SK-N-SH treated with all-trans-retinoic acid at 6 μM for 48 hours (cell line): Measurements from ENCODE around the gene LEP.

Experiments used
- ATAC-seq: fragments of 200-7000 bp; cut with Tn5 transposase; 3 replicates; pipeline ENCODE4 v1.9.1; 2020; ENCODE audit warnings: mild to moderate bottlenecking, moderate library complexity
- ARNTL ChIP-seq: fragments of 450-650 bp; formaldehyde crosslinking; IDR thresholded peaks from 2 replicates; pipeline ENCODE4 v1.5.0; 2020; ENCODE audit warnings: low read depth, mild to moderate bottlenecking, moderate library complexity, borderline replicate concordance
- BACH2 ChIP-seq: fragments of 250-450 bp; sonication (Bioruptor Pico); IDR thresholded peaks from 2 replicates; pipeline ENCODE4 v1.9.0; 2021; ENCODE audit warnings: mild to moderate bottlenecking, borderline replicate concordance
- CSDC2 ChIP-seq: fragments of 250-450 bp; sonication (Bioruptor Pico); IDR thresholded peaks from 2 replicates; pipeline ENCODE4 v1.5.0; 2020; ENCODE audit warnings: mild to moderate bottlenecking, moderate library complexity
- ESRRG ChIP-seq: fragments of 250-450 bp; sonication (Bioruptor Pico); IDR thresholded peaks from 2 replicates; pipeline ENCODE4 v1.6.1; 2021; ENCODE audit warnings: mild to moderate bottlenecking
- GLIS3 ChIP-seq: fragments of 250-450 bp; sonication (Bioruptor Pico); IDR thresholded peaks from 2 replicates; pipeline ENCODE4 v1.5.0; 2020; ENCODE audit warnings: mild to moderate bottlenecking, moderate library complexity
- ISL1 ChIP-seq: fragments of 250-450 bp; sonication (Bioruptor Pico); IDR thresholded peaks from 2 replicates; pipeline ENCODE4 v2.1.2; 2022; ENCODE audit warnings: mild to moderate bottlenecking, moderate library complexity
- OSR1 ChIP-seq: fragments of 250-450 bp; sonication (Bioruptor Pico); IDR thresholded peaks from 2 replicates; pipeline ENCODE4 v1.8.0; 2022; ENCODE audit warnings: moderate library complexity, mild to moderate bottlenecking, inconsistent platforms
- PPARA ChIP-seq: fragments of 250-450 bp; sonication (Bioruptor Pico); IDR thresholded peaks from 2 replicates; pipeline ENCODE4 v1.5.0; 2020; ENCODE audit warnings: mild to moderate bottlenecking, borderline replicate concordance
- RARB ChIP-seq: fragments of 250-450 bp; sonication (Bioruptor Pico); IDR thresholded peaks from 2 replicates; pipeline ENCODE4 v1.8.0; 2021; ENCODE audit warnings: mild to moderate bottlenecking, moderate library complexity
- TCF4 ChIP-seq: fragments of 250-450 bp; sonication (Bioruptor Pico); IDR thresholded peaks from 2 replicates; pipeline ENCODE4 v1.8.0; 2021; ENCODE audit warnings: mild to moderate bottlenecking, moderate library complexity, borderline replicate concordance
- TOX ChIP-seq: fragments of 250-450 bp; sonication (Bioruptor Pico); IDR thresholded peaks from 2 replicates; pipeline ENCODE4 v1.8.0; 2021; ENCODE audit warnings: mild to moderate bottlenecking, moderate library complexity, borderline replicate concordance
- ZC3H10 ChIP-seq: fragments of 250-450 bp; sonication (Bioruptor Pico); IDR thresholded peaks from 2 replicates; pipeline ENCODE4 v1.5.1; 2021; ENCODE audit warnings: mild to moderate bottlenecking, moderate library complexity
- ZFP30 ChIP-seq: fragments of 450-650 bp; formaldehyde crosslinking; IDR thresholded peaks from 2 replicates; pipeline ENCODE4 v1.5.0; 2022; ENCODE audit warnings: mild to moderate bottlenecking, moderate library complexity
- ZNF565 ChIP-seq: fragments of 450-650 bp; formaldehyde crosslinking; conservative IDR thresholded peaks from 2 replicates; pipeline ENCODE4 v1.5.0; 2020; ENCODE audit warnings: low read depth, mild to moderate bottlenecking, moderate library complexity
- ZNF70 ChIP-seq: fragments of 450-650 bp; formaldehyde crosslinking; IDR thresholded peaks from 2 replicates; pipeline ENCODE4 v1.5.0; 2020; ENCODE audit warnings: mild to moderate bottlenecking, moderate library complexity
- ZNF8 ChIP-seq: fragments of 450-650 bp; formaldehyde crosslinking; IDR thresholded peaks from 2 replicates; pipeline ENCODE4 v1.5.0; 2020; ENCODE audit warnings: mild to moderate bottlenecking, moderate library complexity
- TF ChIP-seq, protein P1 (sequence below): fragments of 250-450 bp; sonication (Bioruptor Pico); IDR thresholded peaks from 2 replicates; pipeline ENCODE4 v1.8.0; 2020; ENCODE audit warnings: mild to moderate bottlenecking, moderate library complexity, borderline replicate concordance
- TF ChIP-seq, protein P2 (sequence below): fragments of 250-450 bp; sonication (Bioruptor Pico); IDR thresholded peaks from 2 replicates; pipeline ENCODE4 v1.5.0; 2020; ENCODE audit warnings: mild to moderate bottlenecking, moderate library complexity
- TF ChIP-seq, protein P3 (sequence below): fragments of 250-450 bp; sonication (Bioruptor Pico); IDR thresholded peaks from 2 replicates; pipeline ENCODE4 v1.5.1; 2021; ENCODE audit warnings: mild to moderate bottlenecking, moderate library complexity
- TF ChIP-seq, protein P4 (sequence below): fragments of 250-450 bp; sonication (Bioruptor Pico); IDR thresholded peaks from 2 replicates; pipeline ENCODE4 v1.8.0; 2021; ENCODE audit warnings: low read depth, mild to moderate bottlenecking, moderate library complexity, borderline replicate concordance

LEP gene

DNA sequence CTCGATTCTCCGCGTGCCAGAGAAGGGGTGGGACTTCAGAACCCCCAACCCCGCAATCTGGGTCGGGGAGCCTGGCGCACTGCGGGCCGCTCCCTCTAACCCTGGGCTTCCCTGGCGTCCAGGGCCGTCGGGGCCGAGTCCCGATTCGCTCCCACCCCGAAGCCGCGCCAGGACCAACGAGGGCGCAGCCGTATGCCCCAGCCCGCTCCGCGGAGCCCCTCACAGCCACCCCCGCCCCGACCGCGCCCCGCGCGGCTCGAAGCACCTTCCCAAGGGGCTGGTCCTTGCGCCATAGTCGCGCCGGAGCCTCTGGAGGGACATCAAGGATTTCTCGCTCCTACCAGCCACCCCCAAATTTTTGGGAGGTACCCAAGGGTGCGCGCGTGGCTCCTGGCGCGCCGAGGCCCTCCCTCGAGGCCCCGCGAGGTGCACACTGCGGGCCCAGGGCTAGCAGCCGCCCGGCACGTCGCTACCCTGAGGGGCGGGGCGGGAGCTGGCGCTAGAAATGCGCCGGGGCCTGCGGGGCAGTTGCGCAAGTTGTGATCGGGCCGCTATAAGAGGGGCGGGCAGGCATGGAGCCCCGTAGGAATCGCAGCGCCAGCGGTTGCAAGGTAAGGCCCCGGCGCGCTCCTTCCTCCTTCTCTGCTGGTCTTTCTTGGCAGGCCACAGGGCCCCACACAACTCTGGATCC, at the start of gene LEP:
LEP (plus strand) TSS at position 583 of the 691 bp plus-strand sequence. CDS start 10,741 bp downstream, outside the sequence.
- ATAC-seq = no peak
- no peak for TF ChIP-seq ZNF565 (CRISPR knock-in tag)
- no peak for TF ChIP-seq ZNF8 (CRISPR knock-in tag)
- TF ChIP-seq, protein P1, sequence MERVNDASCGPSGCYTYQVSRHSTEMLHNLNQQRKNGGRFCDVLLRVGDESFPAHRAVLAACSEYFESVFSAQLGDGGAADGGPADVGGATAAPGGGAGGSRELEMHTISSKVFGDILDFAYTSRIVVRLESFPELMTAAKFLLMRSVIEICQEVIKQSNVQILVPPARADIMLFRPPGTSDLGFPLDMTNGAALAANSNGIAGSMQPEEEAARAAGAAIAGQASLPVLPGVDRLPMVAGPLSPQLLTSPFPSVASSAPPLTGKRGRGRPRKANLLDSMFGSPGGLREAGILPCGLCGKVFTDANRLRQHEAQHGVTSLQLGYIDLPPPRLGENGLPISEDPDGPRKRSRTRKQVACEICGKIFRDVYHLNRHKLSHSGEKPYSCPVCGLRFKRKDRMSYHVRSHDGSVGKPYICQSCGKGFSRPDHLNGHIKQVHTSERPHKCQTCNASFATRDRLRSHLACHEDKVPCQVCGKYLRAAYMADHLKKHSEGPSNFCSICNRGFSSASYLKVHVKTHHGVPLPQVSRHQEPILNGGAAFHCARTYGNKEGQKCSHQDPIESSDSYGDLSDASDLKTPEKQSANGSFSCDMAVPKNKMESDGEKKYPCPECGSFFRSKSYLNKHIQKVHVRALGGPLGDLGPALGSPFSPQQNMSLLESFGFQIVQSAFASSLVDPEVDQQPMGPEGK (CRISPR knock-in tag) = no peak
- TF ChIP-seq, protein P2, sequence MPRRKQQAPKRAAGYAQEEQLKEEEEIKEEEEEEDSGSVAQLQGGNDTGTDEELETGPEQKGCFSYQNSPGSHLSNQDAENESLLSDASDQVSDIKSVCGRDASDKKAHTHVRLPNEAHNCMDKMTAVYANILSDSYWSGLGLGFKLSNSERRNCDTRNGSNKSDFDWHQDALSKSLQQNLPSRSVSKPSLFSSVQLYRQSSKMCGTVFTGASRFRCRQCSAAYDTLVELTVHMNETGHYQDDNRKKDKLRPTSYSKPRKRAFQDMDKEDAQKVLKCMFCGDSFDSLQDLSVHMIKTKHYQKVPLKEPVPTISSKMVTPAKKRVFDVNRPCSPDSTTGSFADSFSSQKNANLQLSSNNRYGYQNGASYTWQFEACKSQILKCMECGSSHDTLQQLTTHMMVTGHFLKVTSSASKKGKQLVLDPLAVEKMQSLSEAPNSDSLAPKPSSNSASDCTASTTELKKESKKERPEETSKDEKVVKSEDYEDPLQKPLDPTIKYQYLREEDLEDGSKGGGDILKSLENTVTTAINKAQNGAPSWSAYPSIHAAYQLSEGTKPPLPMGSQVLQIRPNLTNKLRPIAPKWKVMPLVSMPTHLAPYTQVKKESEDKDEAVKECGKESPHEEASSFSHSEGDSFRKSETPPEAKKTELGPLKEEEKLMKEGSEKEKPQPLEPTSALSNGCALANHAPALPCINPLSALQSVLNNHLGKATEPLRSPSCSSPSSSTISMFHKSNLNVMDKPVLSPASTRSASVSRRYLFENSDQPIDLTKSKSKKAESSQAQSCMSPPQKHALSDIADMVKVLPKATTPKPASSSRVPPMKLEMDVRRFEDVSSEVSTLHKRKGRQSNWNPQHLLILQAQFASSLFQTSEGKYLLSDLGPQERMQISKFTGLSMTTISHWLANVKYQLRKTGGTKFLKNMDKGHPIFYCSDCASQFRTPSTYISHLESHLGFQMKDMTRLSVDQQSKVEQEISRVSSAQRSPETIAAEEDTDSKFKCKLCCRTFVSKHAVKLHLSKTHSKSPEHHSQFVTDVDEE (CRISPR knock-in tag) = no peak
- no peak for TF ChIP-seq ARNTL (CRISPR knock-in tag)
- TF ChIP-seq BACH2 = no peak
- TF ChIP-seq, protein P3, sequence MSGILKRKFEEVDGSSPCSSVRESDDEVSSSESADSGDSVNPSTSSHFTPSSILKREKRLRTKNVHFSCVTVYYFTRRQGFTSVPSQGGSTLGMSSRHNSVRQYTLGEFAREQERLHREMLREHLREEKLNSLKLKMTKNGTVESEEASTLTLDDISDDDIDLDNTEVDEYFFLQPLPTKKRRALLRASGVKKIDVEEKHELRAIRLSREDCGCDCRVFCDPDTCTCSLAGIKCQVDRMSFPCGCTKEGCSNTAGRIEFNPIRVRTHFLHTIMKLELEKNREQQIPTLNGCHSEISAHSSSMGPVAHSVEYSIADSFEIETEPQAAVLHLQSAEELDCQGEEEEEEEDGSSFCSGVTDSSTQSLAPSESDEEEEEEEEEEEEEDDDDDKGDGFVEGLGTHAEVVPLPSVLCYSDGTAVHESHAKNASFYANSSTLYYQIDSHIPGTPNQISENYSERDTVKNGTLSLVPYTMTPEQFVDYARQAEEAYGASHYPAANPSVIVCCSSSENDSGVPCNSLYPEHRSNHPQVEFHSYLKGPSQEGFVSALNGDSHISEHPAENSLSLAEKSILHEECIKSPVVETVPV (CRISPR knock-in tag) = no peak
- TF ChIP-seq ESRRG (CRISPR knock-in tag) = no peak
- TF ChIP-seq, protein P4, sequence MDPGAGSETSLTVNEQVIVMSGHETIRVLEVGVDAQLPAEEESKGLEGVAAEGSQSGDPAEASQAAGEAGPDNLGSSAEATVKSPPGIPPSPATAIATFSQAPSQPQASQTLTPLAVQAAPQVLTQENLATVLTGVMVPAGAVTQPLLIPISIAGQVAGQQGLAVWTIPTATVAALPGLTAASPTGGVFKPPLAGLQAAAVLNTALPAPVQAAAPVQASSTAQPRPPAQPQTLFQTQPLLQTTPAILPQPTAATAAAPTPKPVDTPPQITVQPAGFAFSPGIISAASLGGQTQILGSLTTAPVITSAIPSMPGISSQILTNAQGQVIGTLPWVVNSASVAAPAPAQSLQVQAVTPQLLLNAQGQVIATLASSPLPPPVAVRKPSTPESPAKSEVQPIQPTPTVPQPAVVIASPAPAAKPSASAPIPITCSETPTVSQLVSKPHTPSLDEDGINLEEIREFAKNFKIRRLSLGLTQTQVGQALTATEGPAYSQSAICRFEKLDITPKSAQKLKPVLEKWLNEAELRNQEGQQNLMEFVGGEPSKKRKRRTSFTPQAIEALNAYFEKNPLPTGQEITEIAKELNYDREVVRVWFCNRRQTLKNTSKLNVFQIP (CRISPR knock-in tag) = no peak
- TF ChIP-seq RARB = no peak
- no peak for TF ChIP-seq TCF4 (CRISPR knock-in tag)
- no peak for TF ChIP-seq TOX (CRISPR knock-in tag)

DNA sequence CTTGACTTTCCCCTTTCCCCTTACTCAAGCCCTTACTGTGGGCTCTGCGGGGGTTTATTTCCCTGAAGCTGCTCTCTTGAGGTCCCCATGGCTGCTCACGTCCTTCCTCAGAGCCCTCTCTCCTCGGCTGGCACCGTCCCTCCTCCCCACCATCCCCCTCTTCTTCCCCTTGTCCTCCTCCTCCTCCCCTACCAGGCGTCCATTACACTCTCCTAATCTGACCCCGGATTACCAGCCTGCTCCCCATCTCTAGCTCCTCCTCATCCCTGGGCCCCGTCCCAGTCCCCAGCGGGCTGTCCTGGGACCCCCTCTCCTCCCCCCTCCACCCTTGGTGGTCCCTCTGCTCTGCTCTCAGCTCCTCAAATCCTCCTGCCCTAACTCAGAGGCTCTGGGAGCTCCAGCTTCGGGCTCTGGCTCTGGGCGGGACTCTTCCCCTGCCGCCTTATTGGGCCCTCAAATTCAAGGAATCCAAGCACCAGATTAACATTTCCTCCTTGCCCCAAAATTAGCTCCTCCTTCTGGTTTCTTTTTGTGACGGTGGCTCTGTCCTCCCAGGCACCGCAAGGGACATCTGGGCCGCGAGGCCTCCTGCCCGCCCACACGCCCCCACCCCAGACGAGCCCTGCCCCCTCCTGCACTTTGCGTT, 48.5 kb upstream of the LEP start:
- ATAC-seq = no peak
- no peak for TF ChIP-seq OSR1 (CRISPR knock-in tag)
- no peak for TF ChIP-seq ISL1 (CRISPR knock-in tag)
- no peak for TF ChIP-seq ZNF565 (CRISPR knock-in tag)
- TF ChIP-seq PPARA (CRISPR knock-in tag) = no peak
- TF ChIP-seq ARNTL (CRISPR knock-in tag) = no peak
- no peak for TF ChIP-seq TCF4 (CRISPR knock-in tag)
- TF ChIP-seq, protein P1 (CRISPR knock-in tag) = no peak
- TF ChIP-seq, protein P4 (CRISPR knock-in tag) = no peak
- TF ChIP-seq ESRRG (CRISPR knock-in tag) = no peak
- no peak for TF ChIP-seq CSDC2
- no peak for TF ChIP-seq ZFP30 (CRISPR knock-in tag)
- TF ChIP-seq, protein P3 (CRISPR knock-in tag) = no peak
- no peak for TF ChIP-seq ZNF70 (CRISPR knock-in tag)
- TF ChIP-seq, protein P2 (CRISPR knock-in tag) = no peak
- TF ChIP-seq ZC3H10 (CRISPR knock-in tag) = no peak
- no peak for TF ChIP-seq BACH2
- TF ChIP-seq GLIS3 (CRISPR knock-in tag) = no peak
